Measurements from ENCODE around the gene UNC5CL.

GRCh38 chr6:41078101-41078500, 39.1 kb upstream of the UNC5CL start:
- no peak for TF ChIP-seq CTCF (conservative IDR thresholded peaks at IDR 0.05; ENCODE audit: low read depth in 2 of 2)
- TF ChIP-seq POLR2AphosphoS5 (IDR thresholded peaks at IDR 0.05; ENCODE audit: low read depth): no peak
- no peak for TF ChIP-seq EZH2phosphoT487 (IDR thresholded peaks at IDR 0.05; ENCODE audit: unreplicated experiment)
- no peak for TF ChIP-seq EZH2 (IDR thresholded peaks at IDR 0.05; ENCODE audit: low read depth, unreplicated experiment)
- no peak for TF ChIP-seq REST (IDR thresholded peaks at IDR 0.05; ENCODE audit: unreplicated experiment)

Measured in GM23338 (cell line).